Measurements from ENCODE around the gene SIK3. TPM values are rescaled to one million over a fixed set of nuclear protein-coding genes. Genes with fewer than 3 reads are reported as not detected.

SIK3 gene
- total RNA-seq, 1 donor from 2014 or later, result 32.9 TPM

DNA sequence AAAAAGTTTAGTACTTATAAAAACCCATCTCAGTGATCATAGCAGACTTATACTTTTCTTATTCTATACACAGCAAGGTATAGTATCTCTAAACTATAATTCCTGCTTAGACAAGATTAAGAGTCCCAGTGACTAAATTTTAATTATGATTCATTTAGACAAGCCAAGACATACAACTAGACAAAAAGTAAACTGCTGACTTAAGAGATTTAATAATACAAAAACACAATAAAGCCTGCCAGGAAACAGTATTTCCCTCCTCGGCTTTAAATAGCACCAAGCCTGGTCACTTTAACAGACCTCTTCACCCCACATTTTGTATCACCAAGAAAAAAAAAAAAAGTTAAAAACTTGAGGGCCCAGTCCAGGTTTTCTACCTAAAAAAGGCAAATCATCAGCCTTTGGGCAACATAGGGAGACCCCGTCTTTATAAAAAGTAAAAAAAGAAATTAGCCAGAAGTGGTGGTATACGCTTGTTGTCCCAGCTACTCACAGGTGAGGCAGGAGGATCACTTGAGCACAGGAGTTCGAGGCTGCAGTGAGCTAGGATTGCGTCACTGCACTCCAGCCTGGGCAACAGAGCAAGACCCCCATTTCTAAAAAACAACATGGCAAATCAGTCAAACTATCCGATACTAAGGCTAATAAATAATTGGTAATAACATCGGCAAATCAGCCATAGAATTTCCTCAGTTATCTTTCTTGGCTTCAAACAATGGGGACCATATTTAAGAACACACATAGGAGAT is 53.8 kb downstream of the SIK3 start:
- Histone ChIP-seq H3K36me3 (no peaks in the 10 kb centered on the region), H3K4me3 (no peak overlapping the region), H3K27ac (no peak overlapping the region), H3K9me3 (no peaks in the 10 kb centered on the region), H3K27me3 (ENCODE audit: low read depth) (no peaks in the 10 kb centered on the region), H3K4me1 (peaks cover 34% of the 10 kb centered on the region)
- intact Hi-C loops (cut with DNase I), result no loop called here
- TF ChIP-seq, protein P1, sequence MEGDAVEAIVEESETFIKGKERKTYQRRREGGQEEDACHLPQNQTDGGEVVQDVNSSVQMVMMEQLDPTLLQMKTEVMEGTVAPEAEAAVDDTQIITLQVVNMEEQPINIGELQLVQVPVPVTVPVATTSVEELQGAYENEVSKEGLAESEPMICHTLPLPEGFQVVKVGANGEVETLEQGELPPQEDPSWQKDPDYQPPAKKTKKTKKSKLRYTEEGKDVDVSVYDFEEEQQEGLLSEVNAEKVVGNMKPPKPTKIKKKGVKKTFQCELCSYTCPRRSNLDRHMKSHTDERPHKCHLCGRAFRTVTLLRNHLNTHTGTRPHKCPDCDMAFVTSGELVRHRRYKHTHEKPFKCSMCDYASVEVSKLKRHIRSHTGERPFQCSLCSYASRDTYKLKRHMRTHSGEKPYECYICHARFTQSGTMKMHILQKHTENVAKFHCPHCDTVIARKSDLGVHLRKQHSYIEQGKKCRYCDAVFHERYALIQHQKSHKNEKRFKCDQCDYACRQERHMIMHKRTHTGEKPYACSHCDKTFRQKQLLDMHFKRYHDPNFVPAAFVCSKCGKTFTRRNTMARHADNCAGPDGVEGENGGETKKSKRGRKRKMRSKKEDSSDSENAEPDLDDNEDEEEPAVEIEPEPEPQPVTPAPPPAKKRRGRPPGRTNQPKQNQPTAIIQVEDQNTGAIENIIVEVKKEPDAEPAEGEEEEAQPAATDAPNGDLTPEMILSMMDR (IDR thresholded peaks at IDR 0.05), result no peak
- DNase-seq, result no peak
- ATAC-seq, result no peak

GRCh38 chr11:117042689-117043088 is 55.5 kb downstream of the SIK3 start:
- Histone ChIP-seq H3K9me3 (no peaks in the 10 kb centered on the region), H3K36me3 (no peaks in the 10 kb centered on the region), H3K27ac (no peak overlapping the region), H3K27me3 (ENCODE audit: low read depth) (no peaks in the 10 kb centered on the region), H3K4me1 (peaks cover 42% of the 10 kb centered on the region), H3K4me3 (no peak overlapping the region)
- DNase-seq (no peak), ATAC-seq (no peak)
- TF ChIP-seq, protein P1 (IDR thresholded peaks at IDR 0.05), result no peak
- intact Hi-C loops (cut with DNase I), result no loop called here

DNA sequence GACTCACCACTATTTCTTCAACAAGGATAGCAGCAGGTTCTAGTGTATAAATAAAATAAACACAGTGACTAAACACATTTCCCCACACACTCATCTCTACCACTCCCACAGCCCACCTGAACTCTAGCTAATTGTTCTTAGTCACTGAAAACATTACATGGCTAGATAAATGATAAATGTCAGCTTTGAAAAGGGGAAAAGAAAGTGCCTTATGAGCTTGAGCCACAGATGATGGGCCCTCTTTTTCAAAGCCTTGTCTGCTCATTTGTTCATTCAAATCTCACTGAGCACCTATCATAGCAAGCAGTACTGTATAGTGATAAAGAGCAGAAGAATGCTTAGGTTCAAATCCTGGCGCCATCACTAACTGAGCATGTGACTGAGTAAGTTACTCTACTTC is 58.3 kb downstream of the SIK3 start:
- peak in 1 of 2 donors; percentile 45 for ATAC-seq
- DNase-seq, result no peak
- peaks cover 39% of the 10 kb centered on the region for H3K4me1 ChIP-seq
- no peaks in the 10 kb centered on the region for H3K36me3 ChIP-seq
- no peak overlapping the region for H3K27ac ChIP-seq
- intact Hi-C loops (cut with DNase I), result no loop called here
- TF ChIP-seq, protein P1 (IDR thresholded peaks at IDR 0.05), result no peak
- no peaks in the 10 kb centered on the region for H3K9me3 ChIP-seq
- H3K4me3 ChIP-seq, result no peak overlapping the region
- no peaks in the 10 kb centered on the region for H3K27me3 ChIP-seq (ENCODE audit: low read depth)

- Histone ChIP-seq H3K27ac (no peak overlapping the region), H3K4me3 (no peak overlapping the region), H3K4me1 (peaks cover 32% of the 10 kb centered on the region), H3K36me3 (no peaks in the 10 kb centered on the region), H3K27me3 (ENCODE audit: low read depth) (no peaks in the 10 kb centered on the region), H3K9me3 (no peaks in the 10 kb centered on the region)
- TF ChIP-seq, protein P1 (IDR thresholded peaks at IDR 0.05), result no peak
- intact Hi-C loops (cut with DNase I), result no loop called here
- ATAC-seq (no peak), DNase-seq (no peak)
Observed at GRCh38 chr11:117039270-117039669, 59.0 kb downstream of the SIK3 start.

DNA sequence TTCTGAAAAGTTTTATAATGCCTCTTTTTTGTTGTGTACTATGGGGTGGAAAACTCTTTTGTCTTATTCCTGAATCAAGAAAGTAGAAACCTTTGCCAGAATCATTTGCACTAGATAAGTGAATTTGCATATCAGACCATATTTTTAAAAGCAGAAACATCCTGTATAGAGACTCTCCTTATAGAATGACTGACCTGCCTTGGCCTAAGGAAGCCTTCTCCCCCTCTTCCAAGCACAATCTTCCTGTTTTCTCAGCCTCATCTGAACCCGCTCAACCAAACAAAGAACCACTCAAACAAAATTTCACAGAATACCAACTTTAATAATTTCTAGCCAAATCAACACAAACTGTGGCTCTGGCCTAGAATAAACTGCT is 60.3 kb downstream of the SIK3 start:
- ATAC-seq (no peak), DNase-seq (no peak)
- TF ChIP-seq, protein P1 (IDR thresholded peaks at IDR 0.05), result no peak
- H3K4me3 ChIP-seq, result no peak overlapping the region
- no peaks in the 10 kb centered on the region for H3K27me3 ChIP-seq (ENCODE audit: low read depth)
- H3K9me3 ChIP-seq, result no peaks in the 10 kb centered on the region
- peaks cover 22% of the 10 kb centered on the region for H3K4me1 ChIP-seq
- H3K36me3 ChIP-seq, result no peaks in the 10 kb centered on the region
- intact Hi-C loops (cut with DNase I), result no loop called here
- H3K27ac ChIP-seq, result no peak overlapping the region

All from lower lobe of right lung (tissue), 2 donors.